OCI-LY3 (cell line): Measurements from ENCODE around the gene NBEA.

Source experiments
- H2AFZ ChIP-seq: fragments of 200-600, 300-600 bp; shearing (Covaris generic); 2 replicates; pipeline ENCODE4 v1.6.0; 2014; ENCODE audit warnings: antibody characterized with exemption, low read depth, low read length
- H3K27ac ChIP-seq: fragments of 200-600, 300-600 bp; sonication (generic); 2 replicates; pipeline ENCODE4 v1.5.1; 2014; ENCODE audit warnings: mild to moderate bottlenecking, low read length, moderate library complexity, mixed read lengths
- H3K27me3 ChIP-seq: fragments of 200-600, 300-600 bp; sonication (generic); 2 replicates; pipeline ENCODE4 v1.6.1; 2014; ENCODE audit warnings: low read depth, low read length, mixed read lengths
- H3K36me3 ChIP-seq: fragments of 200-600, 300-600 bp; sonication (generic); replicated peaks from 2 replicates; pipeline ENCODE3; 2014; ENCODE audit warnings: low read depth, low read length, mixed read lengths
- H3K4me1 ChIP-seq: fragments of 300-600, 200-600 bp; sonication (generic); 2 replicates; pipeline ENCODE4 v1.6.1; 2014; ENCODE audit warnings: low read length, mixed read lengths
- H3K4me2 ChIP-seq: fragments of 200-600, 300-600 bp; sonication (generic); 2 replicates; pipeline ENCODE4 v1.6.1; 2014; ENCODE audit warnings: low read length, mixed read lengths
- H3K4me3 ChIP-seq: fragments of 300-600, 200-600 bp; sonication (generic); 2 replicates; pipeline ENCODE4 v1.5.1; 2014; ENCODE audit warnings: antibody characterized with exemption, mild to moderate bottlenecking, low read length, moderate library complexity
- H3K79me2 ChIP-seq: fragments of 300-600, 200-600 bp; shearing (Covaris generic); 2 replicates; pipeline ENCODE4 v1.6.1; 2014; ENCODE audit warnings: mild to moderate bottlenecking, low read length, mixed read lengths
- H3K9ac ChIP-seq: fragments of 300-600, 200-600 bp; shearing (Covaris generic); 2 replicates; pipeline ENCODE4 v1.6.0; 2014; ENCODE audit warnings: mild to moderate bottlenecking, low read length, moderate library complexity
- H3K9me3 ChIP-seq: fragments of 200-600, 300-600 bp; shearing (Covaris generic); 2 replicates; pipeline ENCODE4 v1.6.1; 2014; ENCODE audit warnings: low read length, mixed read lengths; ENCODE audit not compliant: insufficient read depth
- H4K20me1 ChIP-seq: fragments of 200-600, 300-600 bp; sonication (generic); 2 replicates; pipeline ENCODE4 v1.6.1; 2016; ENCODE audit warnings: low read length, mixed read lengths; ENCODE audit not compliant: insufficient read depth
- EZH2phosphoT487 ChIP-seq: fragments of 200-600 bp; shearing (Covaris generic); IDR thresholded peaks from 2 replicates; pipeline ENCODE4 v1.6.1; 2018; ENCODE audit warnings: antibody characterized with exemption, mixed run types, low read depth
- TF ChIP-seq, protein P1 (sequence below): fragments of 200-600, 300-600 bp; sonication (generic); IDR thresholded peaks from 2 replicates; pipeline ENCODE4 v1.5.1; 2014; ENCODE audit warnings: antibody characterized with exemption, low read length, low read depth

The NBEA gene

DNA sequence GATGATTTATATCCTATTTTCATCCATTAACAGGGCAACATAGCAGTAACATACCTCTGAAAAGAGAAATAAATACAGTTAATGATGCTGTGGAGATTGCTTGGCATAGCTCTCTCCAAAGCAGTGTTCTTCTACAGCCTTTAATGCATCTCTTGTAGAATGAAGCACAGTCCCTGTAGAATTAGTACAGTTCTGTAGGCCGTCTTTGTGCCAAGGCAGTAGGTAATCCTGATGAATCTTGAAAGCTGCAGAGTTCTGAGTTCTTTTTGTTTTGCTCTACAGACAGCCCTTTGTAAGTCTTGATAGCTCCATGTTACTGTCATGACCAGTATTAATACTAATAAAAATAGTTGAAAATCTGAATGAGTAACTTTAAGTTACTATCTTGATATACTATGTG is 350.3 kb downstream of the NBEA start:
- H3K9ac ChIP-seq = no peak overlapping the region

DNA sequence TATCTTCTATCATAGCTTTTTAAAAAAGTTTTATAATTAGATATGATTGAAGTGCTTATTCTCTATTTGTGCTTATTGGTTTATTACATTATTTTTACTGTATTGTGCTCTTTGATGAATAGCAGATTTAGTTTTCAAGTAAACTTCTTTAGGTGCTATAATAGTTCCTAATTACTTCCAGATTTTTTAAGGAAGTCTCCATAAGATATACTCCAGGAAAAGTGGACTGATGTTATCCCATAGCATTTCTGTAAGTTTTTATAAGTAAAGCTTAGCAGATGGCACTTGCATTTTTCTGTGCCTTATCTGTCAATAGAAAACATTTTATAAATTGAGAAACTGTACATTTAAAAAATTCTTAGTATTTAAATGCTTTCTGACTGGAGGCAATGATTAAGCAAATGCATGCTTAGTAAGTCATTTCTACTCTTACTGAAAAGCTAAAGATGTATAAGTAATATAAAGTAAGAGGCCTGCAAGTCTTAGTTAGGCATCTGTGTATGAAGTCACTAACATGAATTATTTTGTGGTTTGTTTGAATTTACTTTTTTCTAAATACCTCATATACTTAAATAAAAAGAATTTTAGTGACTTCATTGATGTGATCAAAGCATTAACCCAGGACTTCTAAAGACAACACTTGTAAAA is 351.6 kb downstream of the NBEA start:
- no peak overlapping the region for H2AFZ ChIP-seq
- H3K79me2 ChIP-seq = no peaks in the 10 kb centered on the region
- no peak overlapping the region for H3K9ac ChIP-seq
- H3K4me2 ChIP-seq = no peak overlapping the region
- H3K9me3 ChIP-seq = no peaks in the 10 kb centered on the region
- H3K4me1 ChIP-seq = no peaks in the 10 kb centered on the region
- no peak overlapping the region for H3K4me3 ChIP-seq
- no peaks in the 10 kb centered on the region for H3K36me3 ChIP-seq
- H3K27me3 ChIP-seq = no peaks in the 10 kb centered on the region
- no peak overlapping the region for H3K27ac ChIP-seq
- no peaks in the 10 kb centered on the region for H4K20me1 ChIP-seq
- no peak for TF ChIP-seq EZH2phosphoT487
- TF ChIP-seq, protein P1, sequence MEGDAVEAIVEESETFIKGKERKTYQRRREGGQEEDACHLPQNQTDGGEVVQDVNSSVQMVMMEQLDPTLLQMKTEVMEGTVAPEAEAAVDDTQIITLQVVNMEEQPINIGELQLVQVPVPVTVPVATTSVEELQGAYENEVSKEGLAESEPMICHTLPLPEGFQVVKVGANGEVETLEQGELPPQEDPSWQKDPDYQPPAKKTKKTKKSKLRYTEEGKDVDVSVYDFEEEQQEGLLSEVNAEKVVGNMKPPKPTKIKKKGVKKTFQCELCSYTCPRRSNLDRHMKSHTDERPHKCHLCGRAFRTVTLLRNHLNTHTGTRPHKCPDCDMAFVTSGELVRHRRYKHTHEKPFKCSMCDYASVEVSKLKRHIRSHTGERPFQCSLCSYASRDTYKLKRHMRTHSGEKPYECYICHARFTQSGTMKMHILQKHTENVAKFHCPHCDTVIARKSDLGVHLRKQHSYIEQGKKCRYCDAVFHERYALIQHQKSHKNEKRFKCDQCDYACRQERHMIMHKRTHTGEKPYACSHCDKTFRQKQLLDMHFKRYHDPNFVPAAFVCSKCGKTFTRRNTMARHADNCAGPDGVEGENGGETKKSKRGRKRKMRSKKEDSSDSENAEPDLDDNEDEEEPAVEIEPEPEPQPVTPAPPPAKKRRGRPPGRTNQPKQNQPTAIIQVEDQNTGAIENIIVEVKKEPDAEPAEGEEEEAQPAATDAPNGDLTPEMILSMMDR = no peak

More for the DNA sequence above, 350.3 kb downstream of the NBEA start:
- Histone ChIP-seq H3K36me3 (no peaks in the 10 kb centered on the region), H3K4me2 (no peak overlapping the region), H3K9me3 (no peaks in the 10 kb centered on the region), H3K79me2 (no peaks in the 10 kb centered on the region), H4K20me1 (no peaks in the 10 kb centered on the region), H3K4me3 (no peak overlapping the region), H3K27me3 (no peaks in the 10 kb centered on the region), H3K4me1 (no peaks in the 10 kb centered on the region), H2AFZ (no peak overlapping the region), H3K27ac (no peak overlapping the region)
- TF ChIP-seq, protein P1 = no peak
- no peak for TF ChIP-seq EZH2phosphoT487

DNA sequence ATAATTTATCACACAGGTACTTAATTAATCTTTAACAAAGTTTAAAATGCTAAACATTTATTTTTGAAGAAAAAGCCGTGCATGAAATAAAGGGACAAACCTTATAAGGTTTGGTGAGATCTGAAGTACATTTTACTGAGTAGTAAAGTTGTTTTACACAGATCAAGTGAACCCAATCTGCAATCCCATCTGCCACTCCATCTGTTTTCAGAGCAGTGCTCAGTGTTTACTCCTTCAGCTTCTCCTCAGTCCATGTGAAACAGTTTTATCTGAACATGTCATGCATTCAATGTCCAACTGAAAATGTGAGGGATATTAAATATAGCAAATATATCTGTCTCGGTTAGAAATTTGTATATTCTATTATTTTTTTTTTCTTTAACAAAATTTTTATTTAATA is 367.6 kb downstream of the NBEA start:
- Histone ChIP-seq H4K20me1 (no peaks in the 10 kb centered on the region), H3K27ac (no peak overlapping the region), H3K4me1 (no peaks in the 10 kb centered on the region), H3K79me2 (no peaks in the 10 kb centered on the region), H2AFZ (no peak overlapping the region), H3K9me3 (no peaks in the 10 kb centered on the region), H3K27me3 (no peaks in the 10 kb centered on the region), H3K4me2 (no peak overlapping the region), H3K9ac (no peak overlapping the region), H3K4me3 (no peak overlapping the region), H3K36me3 (no peaks in the 10 kb centered on the region)
- no peak for TF ChIP-seq EZH2phosphoT487
- TF ChIP-seq, protein P1 = no peak

DNA sequence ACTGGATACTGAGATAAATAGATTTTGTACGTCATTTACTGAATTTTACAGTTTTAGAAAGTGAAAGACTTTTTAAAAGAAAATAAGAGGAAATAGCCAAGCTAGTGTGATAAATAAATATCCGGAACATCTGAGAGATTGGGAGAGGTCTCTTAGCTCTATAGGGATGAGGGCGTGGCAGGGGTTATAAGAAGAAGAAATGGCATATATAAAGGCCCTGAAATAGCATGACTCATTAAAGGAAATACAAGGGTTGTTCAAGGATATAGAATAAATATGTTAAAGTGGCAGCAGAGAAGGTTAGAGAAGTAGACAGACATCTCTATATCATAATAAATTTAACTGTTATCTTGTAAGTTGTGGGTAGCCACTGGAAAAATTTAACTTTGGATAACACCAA is 390.1 kb downstream of the NBEA start:
- TF ChIP-seq, protein P1 = no peak
- TF ChIP-seq EZH2phosphoT487 = no peak

More for the DNA sequence above, 390.1 kb downstream of the NBEA start:
- peaks cover 10% of the 10 kb centered on the region for H3K4me1 ChIP-seq
- no peak overlapping the region for H3K4me3 ChIP-seq
- no peak overlapping the region for H3K27ac ChIP-seq
- H3K4me2 ChIP-seq = no peak overlapping the region
- H3K36me3 ChIP-seq = no peaks in the 10 kb centered on the region
- H2AFZ ChIP-seq = no peak overlapping the region
- no peaks in the 10 kb centered on the region for H4K20me1 ChIP-seq
- H3K9ac ChIP-seq = no peak overlapping the region
- H3K27me3 ChIP-seq = no peaks in the 10 kb centered on the region
- no peaks in the 10 kb centered on the region for H3K79me2 ChIP-seq
- H3K9me3 ChIP-seq = no peaks in the 10 kb centered on the region
